Fibroblast of lung (primary cell): ENCODE measurements around the gene ZNF711. TPM values are rescaled to one million over a fixed set of nuclear protein-coding genes. Genes with fewer than 3 reads are reported as not detected.

Experiments
- polyA plus RNA-seq, 2 donors: library from polyadenylated mRNA; depleted of rRNA in 1 of 2; stranded (reverse) in 1 of 2; unstranded in 1 of 2; fragments of >200 nt; gene quantifications; 2 replicates each; pipeline ENCODE4 v1.2.1, GENCODE V29; 2011 to 2012; ENCODE audit warnings: missing spikeins in 1 of 2
- total RNA-seq: library from RNA; depleted of rRNA; stranded (reverse); fragments of >200 nt; gene quantifications from 2 replicates; pipeline ENCODE4 v1.2.1, GENCODE V29; 2014

ZNF711 gene
- total and polyA plus RNA-seq, 2 donors (not counting 1 experiment from before 2014, with no cell fraction given), result 0.42 to 0.50 TPM

Other genes starting within 250 kb of the ZNF711 start
- 6.4 and 11.6 TPM in 2 replicates for gene APOOL, start 240.1 kb upstream of the ZNF711 start, total RNA-seq
- gene APOOL, start 240.1 kb upstream of the ZNF711 start, polyA plus RNA-seq, result 5.8 and 5.9 TPM in 2 replicates
- gene SATL1, start 212 bp upstream of the ZNF711 start, total RNA-seq, result not detected in 2 replicates
- not detected in 2 replicates for gene SATL1, start 212 bp upstream of the ZNF711 start, polyA plus RNA-seq
- not detected in 2 replicates for gene POF1B, start 135.7 kb downstream of the ZNF711 start, total RNA-seq
- gene POF1B, start 135.7 kb downstream of the ZNF711 start, polyA plus RNA-seq, result not detected in 2 replicates